ENCODE results near the gene GRM3. TPM values are rescaled to one million over a fixed set of nuclear protein-coding genes. Genes with fewer than 3 reads are reported as not detected.

Gene GRM3
- total and polyA plus RNA-seq, 2 donors (not counting 3 experiments of a cell fraction or from before 2014, with no cell fraction given): not detected

- no peaks in the 10 kb centered on the region for H3K4me1 ChIP-seq (ENCODE audit: control insufficient read depth, extremely low read depth, insufficient read depth, low read length)
- H3K9me3 ChIP-seq (replicated peaks; ENCODE audit: control insufficient read depth, insufficient read depth, low read length): no peaks in the 10 kb centered on the region
- CTCF ChIA-PET: interaction anchor here (2.1 kb wide), 1 partner anchor 9 kb away, joined by 5 read pairs; no protein-coding TSS in a partner anchor
- no peaks in the 10 kb centered on the region for H3K27me3 ChIP-seq (ENCODE audit: control insufficient read depth in 2 of 2, insufficient read depth in 2 of 2, low read length in 2 of 2)
- no peak overlapping the region for H3K4me3 ChIP-seq (replicated peaks in 1 of 3; ENCODE audit: insufficient read depth in 1 of 3, low read depth in 1 of 3, low read length in 3 of 3)
- POLR2A ChIA-PET: no interaction called here
- no peak for TF ChIP-seq FOS (IDR thresholded peaks at IDR 0.05; ENCODE audit: borderline replicate concordance, insufficient read depth, low read length)
- no peak for TF ChIP-seq MAX (IDR thresholded peaks at IDR 0.05; ENCODE audit: insufficient read depth, insufficient read length)
- TF ChIP-seq MYC (IDR thresholded peaks at IDR 0.05; ENCODE audit: low read depth, low read length): no peak
- no peak for TF ChIP-seq POLR2AphosphoS5 (IDR thresholded peaks at IDR 0.05; ENCODE audit: insufficient read depth, low read depth, low read length)
- no peak for TF ChIP-seq GATA2 (IDR thresholded peaks at IDR 0.05; ENCODE audit: insufficient read depth, insufficient read length, low read depth, low read length)
- TF ChIP-seq EZH2 (IDR thresholded peaks at IDR 0.05; ENCODE audit: borderline replicate concordance, low read depth, low read length, severe bottlenecking): no peak
- TF ChIP-seq POLR2A (IDR thresholded peaks at IDR 0.05; ENCODE audit: low read depth, low read length): no peak
- no peak for TF ChIP-seq JUN (IDR thresholded peaks at IDR 0.05; ENCODE audit: borderline replicate concordance, insufficient read depth, insufficient read length, low read depth)
- TF ChIP-seq, protein P1, sequence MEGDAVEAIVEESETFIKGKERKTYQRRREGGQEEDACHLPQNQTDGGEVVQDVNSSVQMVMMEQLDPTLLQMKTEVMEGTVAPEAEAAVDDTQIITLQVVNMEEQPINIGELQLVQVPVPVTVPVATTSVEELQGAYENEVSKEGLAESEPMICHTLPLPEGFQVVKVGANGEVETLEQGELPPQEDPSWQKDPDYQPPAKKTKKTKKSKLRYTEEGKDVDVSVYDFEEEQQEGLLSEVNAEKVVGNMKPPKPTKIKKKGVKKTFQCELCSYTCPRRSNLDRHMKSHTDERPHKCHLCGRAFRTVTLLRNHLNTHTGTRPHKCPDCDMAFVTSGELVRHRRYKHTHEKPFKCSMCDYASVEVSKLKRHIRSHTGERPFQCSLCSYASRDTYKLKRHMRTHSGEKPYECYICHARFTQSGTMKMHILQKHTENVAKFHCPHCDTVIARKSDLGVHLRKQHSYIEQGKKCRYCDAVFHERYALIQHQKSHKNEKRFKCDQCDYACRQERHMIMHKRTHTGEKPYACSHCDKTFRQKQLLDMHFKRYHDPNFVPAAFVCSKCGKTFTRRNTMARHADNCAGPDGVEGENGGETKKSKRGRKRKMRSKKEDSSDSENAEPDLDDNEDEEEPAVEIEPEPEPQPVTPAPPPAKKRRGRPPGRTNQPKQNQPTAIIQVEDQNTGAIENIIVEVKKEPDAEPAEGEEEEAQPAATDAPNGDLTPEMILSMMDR (IDR thresholded peaks at IDR 0.05; ENCODE audit: extremely low read depth in 1 of 2, insufficient read depth in 1 of 2, low read depth in 1 of 2, low read length in 2 of 2): no peak
- BruUV-seq (replicated peaks): no TSS peak
- no peaks in the 10 kb centered on the region for H3K9me1 ChIP-seq (replicated peaks; ENCODE audit: control insufficient read depth, extremely low read depth, insufficient read depth, low read length)
- dilution Hi-C loops (cut with MboI; ENCODE audit: extremely low pct_ligation_motif_present, low sequenced_read_pairs): no loop called here
- H3K36me3 ChIP-seq (ENCODE audit: control insufficient read depth in 2 of 2, extremely low read depth in 1 of 2, insufficient read depth in 2 of 2, low read length in 2 of 2): no peaks in the 10 kb centered on the region
- no peak overlapping the region for H3K9ac ChIP-seq (replicated peaks; ENCODE audit: extremely low read depth, insufficient read depth, low read length)
- H3K79me2 ChIP-seq (ENCODE audit: control insufficient read depth, insufficient read depth, low read length): no peaks in the 10 kb centered on the region
- no peak overlapping the region for H3K4me2 ChIP-seq (ENCODE audit: insufficient read depth, low read length)
- no peak overlapping the region for H3K27ac ChIP-seq (ENCODE audit: insufficient read depth, low read depth, low read length)
- DNase-seq (ENCODE audit: low read depth, low spot score): no peak
- no peaks in the 10 kb centered on the region for H4K20me1 ChIP-seq (replicated peaks; ENCODE audit: control insufficient read depth, extremely low read depth, insufficient read depth, low read length)
- intact Hi-C loops (cut with micrococcal nuclease): no loop called here
- FAIRE-seq: no peak
- H2AFZ ChIP-seq (ENCODE audit: low read depth, low read length): no peak overlapping the region
Measured at GRCh38 chr7:86851566-86851965, 207.9 kb downstream of the GRM3 start.
